ENCODE data around the gene AK8.

AK8 gene

DNA sequence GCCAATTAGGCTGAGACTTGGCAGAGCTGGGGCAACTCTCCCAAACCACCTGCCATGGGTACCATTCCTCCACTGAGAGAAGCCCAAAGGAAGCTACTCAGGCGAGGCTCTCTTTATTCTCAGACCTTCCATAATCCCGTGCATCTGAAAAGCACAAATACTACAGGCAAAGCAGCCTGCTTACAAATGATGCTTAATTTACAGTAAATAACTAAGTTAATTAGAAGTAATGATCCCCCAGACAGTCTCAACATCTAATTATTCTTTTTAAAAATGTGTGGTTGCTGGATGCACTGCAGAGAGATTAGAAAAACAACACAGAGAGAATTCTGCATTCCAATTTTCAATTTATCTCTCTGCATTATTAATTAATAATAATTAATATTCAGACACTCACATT lies 53.1 kb downstream of the AK8 start:
- FAIRE-seq = no peak

DNA sequence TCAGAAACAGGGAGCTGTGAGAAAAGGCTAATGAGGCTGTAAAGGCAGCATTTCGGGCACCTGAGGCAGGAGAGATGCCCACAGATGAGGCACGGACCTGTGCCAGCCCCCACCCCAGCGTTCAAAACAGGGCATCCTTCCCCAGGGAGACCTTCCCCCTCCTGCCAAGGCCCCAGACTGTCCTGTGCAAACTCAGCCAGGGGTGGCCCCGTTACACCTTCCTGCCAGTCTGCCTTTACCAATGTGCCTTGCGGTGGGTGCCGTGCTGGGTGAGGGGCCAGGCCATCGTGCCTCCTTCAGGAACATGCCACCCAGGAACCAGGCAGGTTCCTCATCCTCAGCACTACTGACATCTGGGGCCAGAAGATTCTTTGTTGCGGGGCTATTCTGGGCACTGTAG lies 53.9 kb downstream of the AK8 start:
- FAIRE-seq = no peak

- FAIRE-seq = no peak
Observed at GRCh38 chr9:132823370-132824145, 54.5 kb downstream of the AK8 start.

GRCh38 chr9:132820169-132820944 lies 57.7 kb downstream of the AK8 start:
- FAIRE-seq = no peak

DNA sequence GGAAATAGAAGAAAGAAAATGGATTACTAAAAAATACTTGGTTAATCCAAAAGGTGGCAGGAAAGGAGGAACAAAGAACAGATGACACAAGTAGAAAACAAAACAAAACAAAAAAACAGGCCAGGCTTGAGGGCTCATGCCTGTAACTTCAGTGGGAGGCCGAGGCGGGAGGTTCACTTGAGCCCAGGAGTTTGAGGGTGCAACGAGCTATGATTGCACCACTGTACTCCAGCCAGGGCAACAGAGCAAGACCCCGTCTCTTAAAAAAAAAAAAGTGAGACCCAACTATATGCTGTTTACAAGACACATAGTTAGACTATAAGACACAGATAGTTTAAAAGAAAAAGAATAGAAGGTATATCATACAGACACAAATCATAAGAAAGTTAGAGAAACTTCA lies 59.5 kb downstream of the AK8 start:
- FAIRE-seq = no peak

- FAIRE-seq = no peak
Observed at GRCh38 chr9:132814937-132815336, 63.1 kb downstream of the AK8 start.

DNA sequence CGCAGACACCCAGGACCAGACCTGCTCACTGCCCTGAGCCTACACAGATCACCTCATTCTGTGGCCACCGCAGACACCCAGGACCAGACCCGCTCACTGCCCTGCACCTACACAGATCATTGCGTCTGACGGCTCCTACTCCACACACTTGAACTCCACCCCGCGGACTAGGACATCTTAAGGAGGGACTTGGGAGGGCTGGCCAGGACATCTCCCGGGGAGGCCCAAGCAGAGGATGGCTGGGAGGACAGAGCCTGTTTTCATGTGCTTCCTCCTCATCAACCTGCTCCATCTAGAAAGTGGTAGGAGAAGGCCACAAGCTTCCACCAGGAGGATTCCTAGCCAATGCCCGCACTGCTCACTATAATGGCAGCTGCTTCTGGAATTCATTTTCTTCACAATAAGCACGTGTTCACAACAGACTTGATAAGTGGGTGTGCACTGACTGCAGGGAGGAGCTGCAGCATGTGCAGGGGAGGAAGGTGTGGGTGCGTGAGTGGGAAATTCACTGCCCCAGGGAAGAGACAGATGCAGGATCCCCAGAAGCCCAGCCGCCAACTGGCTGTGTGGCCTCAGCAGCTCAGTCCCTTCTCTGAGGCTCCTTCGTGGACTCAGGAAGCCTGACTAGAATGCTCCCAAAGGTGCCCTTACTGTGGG lies 64.8 kb downstream of the AK8 start:
- FAIRE-seq = no peak

DNA sequence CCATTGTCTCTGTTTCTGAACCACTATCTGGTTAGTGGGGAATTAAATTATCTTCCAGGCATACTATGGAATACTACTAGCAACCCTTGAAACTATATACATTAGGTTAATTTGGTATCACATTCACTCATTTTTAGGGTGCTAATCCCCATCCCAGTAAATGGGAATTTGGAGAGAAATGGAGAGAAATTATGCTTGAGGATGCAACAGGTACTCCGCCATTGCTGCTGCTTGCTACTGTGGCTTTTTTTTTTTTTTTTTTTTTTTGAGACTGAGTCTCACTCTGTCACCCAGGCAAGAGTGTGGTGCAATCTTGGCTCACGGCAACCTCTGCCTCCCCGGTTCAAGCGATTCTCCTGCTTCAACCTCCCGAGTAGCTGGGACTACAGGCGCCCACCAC lies 66.1 kb downstream of the AK8 start:
- FAIRE-seq = no peak

- no peak for FAIRE-seq
Observed at GRCh38 chr9:132810314-132810713, 67.8 kb downstream of the AK8 start.

- no peak for FAIRE-seq
Observed at GRCh38 chr9:132809677-132810271, 68.3 kb downstream of the AK8 start.

DNA sequence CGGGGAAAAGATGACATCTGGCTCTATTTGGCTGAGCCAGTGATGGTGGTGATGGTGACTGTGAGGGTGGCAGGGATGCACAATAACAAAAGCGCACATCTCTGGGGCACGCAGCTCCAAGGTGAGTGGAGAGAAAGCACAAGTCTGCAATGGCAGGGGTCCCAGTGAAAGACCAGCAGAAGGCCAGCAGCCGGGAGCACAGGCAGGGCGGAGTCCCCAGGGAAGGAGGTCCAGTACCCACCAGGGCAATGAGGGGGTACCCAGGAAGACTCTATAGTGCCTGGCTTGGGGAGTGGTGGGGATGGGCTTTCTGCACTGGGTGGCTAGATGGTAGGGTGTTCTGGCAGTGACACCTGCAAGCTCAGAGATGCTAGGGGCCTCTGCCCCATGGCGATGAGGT lies 69.4 kb downstream of the AK8 start:
- FAIRE-seq = no peak

DNA sequence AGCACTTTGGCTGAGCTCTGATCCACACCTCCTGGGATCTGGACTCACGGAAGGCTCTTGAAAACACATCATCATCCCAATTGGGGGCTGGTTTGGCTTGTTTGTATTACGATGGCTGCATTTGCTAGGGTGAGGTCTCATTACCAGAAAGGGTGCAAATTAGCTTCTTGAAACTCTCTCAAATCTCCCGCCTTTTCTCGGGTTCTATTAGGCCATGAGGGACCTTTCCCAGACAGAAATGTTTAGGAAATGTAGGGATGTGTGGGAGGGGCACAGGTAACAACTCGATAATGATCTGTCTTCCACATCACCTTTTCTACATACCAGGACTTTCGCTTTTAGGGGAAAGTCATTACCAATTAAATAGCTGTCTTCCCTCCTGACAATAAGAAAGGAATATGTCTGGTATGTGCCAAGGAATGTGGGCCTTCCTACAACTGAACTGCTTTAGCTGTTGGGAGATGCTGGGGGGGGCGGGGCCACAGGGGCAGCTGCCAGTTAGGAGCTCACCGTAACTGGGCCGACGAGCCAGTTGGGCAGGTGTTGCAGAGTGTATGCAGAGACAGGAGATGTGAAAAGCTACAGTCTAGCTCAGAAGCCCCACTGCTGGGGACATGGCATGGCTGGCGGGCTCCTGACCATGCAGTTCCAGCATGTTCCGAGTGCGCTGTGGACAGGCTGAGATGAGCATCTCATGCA lies 71.2 kb downstream of the AK8 start:
- FAIRE-seq = no peak

- FAIRE-seq = no peak
Observed at GRCh38 chr9:132806306-132806705, 71.8 kb downstream of the AK8 start.

DNA sequence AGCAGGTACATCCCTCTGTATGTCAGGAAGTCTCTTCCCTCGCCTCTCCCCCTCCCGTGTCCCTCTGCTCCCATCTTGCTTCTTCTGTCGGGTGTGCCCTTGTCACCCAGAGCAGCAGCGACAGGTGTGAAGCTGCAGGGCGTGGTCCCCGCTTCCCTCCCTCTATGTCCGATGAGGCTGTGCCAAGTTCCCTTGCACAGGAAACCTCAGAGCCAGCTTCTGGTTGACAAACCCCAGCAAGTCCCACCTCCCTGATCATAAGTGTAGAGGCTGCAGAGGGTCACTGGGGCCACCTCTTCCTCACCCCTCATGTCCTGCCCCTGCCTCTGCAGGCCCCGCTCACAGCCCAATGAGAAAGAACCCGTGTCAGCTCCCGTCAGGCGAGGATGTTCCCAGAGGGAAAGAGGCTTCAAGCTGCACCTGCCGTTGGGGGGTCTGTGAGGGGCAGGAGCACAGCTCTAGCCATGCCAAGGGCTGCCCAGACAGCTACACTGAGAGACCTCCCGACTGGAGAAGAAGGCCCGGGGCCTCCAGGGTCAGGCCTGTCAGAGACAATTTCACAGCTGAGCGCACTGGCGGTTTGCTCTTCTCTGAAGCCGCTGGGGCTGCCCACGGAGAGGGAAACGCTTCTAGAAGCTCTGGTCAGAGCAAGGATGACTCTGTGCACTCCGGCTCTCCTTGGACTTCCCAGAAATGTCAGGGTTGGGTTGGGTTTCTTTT lies 73.3 kb downstream of the AK8 start:
- no peak for FAIRE-seq

- FAIRE-seq = no peak
Observed at GRCh38 chr9:132802121-132802795, 75.8 kb downstream of the AK8 start.

- no peak for FAIRE-seq
Observed at GRCh38 chr9:132801659-132802058, 76.4 kb downstream of the AK8 start.

- FAIRE-seq = peak; percentile 87
Observed at GRCh38 chr9:132800038-132800648, 77.9 kb downstream of the AK8 start.

GRCh38 chr9:132798817-132799790 lies 79.0 kb downstream of the AK8 start:
- FAIRE-seq = no peak

DNA sequence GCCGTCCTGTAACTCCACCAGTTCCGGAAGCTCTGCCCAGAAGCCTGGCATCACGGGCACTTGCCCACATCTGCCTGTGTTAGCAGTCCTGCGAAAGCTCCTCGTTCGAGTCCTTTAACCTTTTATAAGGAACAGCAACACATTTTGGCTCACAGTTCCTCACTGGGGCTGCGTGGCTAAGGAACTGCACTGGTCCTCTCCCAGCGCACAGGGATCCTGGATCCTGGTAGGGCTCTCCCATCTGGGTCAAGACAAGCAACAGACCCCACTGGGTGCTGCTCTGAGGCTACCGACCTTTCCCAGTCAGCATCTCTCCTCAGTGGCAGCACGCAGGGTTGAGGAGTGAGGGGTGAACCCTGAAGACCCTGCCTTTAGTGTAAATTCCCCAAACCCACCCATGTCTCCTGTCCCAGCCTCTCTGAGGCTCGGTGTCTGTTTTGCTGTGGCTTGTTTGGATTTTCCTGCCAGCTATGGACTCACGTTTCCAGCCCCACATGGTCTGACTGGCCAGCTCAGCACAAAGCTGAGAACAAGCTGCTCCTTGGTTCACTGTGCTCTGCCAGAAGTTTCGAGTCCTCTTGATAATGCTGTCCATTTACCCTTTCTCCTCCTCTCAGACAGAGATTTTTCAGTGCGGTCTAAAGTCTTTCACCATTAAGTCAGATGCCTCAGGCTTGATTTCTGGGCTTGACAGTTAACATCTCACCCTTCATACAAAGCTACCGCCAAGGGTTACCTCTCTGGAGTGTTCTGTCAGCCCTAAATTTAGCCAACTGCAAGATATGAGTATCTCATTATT lies 80.0 kb downstream of the AK8 start:
- FAIRE-seq = no peak

All from G401.6 (cell line).